Esophagus muscularis mucosa (tissue), 4 donors: ENCODE measurements around the gene HSPB7. TPM values are rescaled to one million over a fixed set of nuclear protein-coding genes. Genes with fewer than 3 reads are reported as not detected.

ENCODE experiments used
- DNase-seq: peaks from one replicate; pipeline ENCODE4 v3.0.0-alpha.2; 2017; ENCODE audit errors: extremely low spot score
- H3K27ac ChIP-seq, 4 donors: fragments of 200-600 bp; sonication (generic); replicated peaks in 1 of 4; 1 replicate in 3 of 4; 2 replicates in 1 of 4; pipeline ENCODE4 v1.5.1; 2016 to 2019; ENCODE audit warnings: mild to moderate bottlenecking in 1 of 4
- H3K27me3 ChIP-seq, 4 donors: fragments of 200-600 bp; sonication (generic); one replicate each; pipeline versions ENCODE4 v1.5.1 to v1.6.0; 2016 to 2019
- H3K36me3 ChIP-seq, 4 donors: fragments of 200-600 bp; sonication (generic); one replicate each; pipeline ENCODE4 v1.5.1; 2016 to 2019
- H3K4me1 ChIP-seq, 4 donors: fragments of 200-600 bp; sonication (generic); one replicate each; pipeline ENCODE4 v1.5.1; 2016 to 2019
- H3K4me3 ChIP-seq, 4 donors: fragments of 200-600 bp; sonication (generic); 1 replicate in 2 of 4; 2 replicates in 2 of 4; pipeline ENCODE4 v1.5.1; 2016 to 2019; ENCODE audit warnings: mild to moderate bottlenecking in 4 of 4, moderate library complexity in 1 of 4
- H3K9me3 ChIP-seq, 4 donors: fragments of 200-600 bp; sonication (generic); 1 replicate in 3 of 4; 2 replicates in 1 of 4; pipeline ENCODE4 v1.5.1; 2016 to 2019
- EP300 ChIP-seq: sonication (generic); formaldehyde crosslinking; IDR thresholded peaks from one replicate; pipeline ENCODE4 v1.6.1; 2017; ENCODE audit warnings: antibody characterized with exemption
- POLR2A ChIP-seq: fragments of 450-650 bp; IDR thresholded peaks from one replicate; pipeline ENCODE4 v1.6.1; 2017; ENCODE audit warnings: antibody characterized with exemption, moderate library complexity, mild to moderate bottlenecking, low read depth
- POLR2AphosphoS5 ChIP-seq, 2 donors: sonication (generic); formaldehyde crosslinking; IDR thresholded peaks; one replicate each; pipeline ENCODE4 v1.6.1; 2017; ENCODE audit warnings: antibody characterized with exemption in 2 of 2
- WGBS: methylation state at CpG from one replicate; pipeline ENCODE4 v1.1.5; 2018; 5-methylcytosine and 5-hydroxymethylcytosine counted together
- intact Hi-C: fragments of 100-400 bp; cut with DNase I; formaldehyde crosslinking; loops from one replicate; pipeline ENCODE4 v1.15.1; 2023
- total RNA-seq, 4 donors: library from RNA; depleted of rRNA; stranded (reverse); fragments of >200 nt; gene quantifications; one replicate each; pipeline versions ENCODE4 v1.1.0 to v1.2.1, GENCODE V29; 2016
- TF ChIP-seq, protein P1 (sequence below), 3 experiments: fragments of 200-600 bp in 2 of 3; fragments of 450-650 bp in 1 of 3; sonication (generic) in 2 of 3; IDR thresholded peaks; one replicate each; pipeline ENCODE4 v1.5.1; 2017 to 2019; ENCODE audit warnings: antibody characterized with exemption in 3 of 3, mild to moderate bottlenecking in 2 of 3, moderate library complexity in 1 of 3

Gene HSPB7
- 100 to 1,000 TPM; 111 to 408 (median 279) TPM for total RNA-seq

DNA sequence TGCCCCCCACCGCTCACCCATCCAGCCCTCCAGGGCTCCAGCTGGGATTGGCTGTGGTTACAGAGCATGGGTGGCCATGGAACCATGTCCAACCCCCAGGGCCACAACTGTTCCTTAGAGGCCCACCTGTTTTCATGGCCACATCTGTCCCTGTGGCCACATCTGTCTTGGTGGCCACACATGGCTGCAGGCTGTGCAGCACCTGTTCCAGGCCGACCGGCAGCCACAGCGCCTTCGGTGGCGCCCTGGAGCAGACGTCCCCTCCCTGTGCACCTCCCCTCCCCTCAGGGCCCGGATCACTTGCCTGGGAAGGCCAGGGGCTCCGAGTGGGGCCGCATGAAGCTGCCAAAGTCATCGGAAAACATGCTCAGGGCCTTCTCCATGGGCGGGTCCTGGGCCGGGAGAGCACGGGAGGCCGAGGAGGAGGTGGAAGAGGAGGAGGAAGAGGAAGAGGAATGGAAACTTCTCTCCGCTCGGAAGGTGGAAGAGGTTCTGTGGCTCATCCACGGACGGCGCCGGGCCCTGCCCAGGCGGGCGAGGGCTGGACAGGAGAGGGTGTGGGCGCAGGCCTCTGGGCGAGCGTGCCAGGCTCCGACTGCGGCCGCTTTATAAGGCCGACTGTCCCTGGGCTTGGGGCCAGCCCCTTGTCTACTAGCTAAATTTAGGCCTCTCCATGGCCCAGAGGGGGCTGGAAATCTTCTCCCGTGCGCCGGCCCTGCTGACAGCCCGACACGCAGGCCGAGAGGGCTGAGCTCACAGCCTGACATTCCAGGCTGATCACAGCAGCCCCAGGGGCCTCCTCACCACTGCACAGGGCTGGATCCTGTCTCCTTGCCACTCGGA is at the start of gene HSPB7:
Gene HSPB7 (minus strand): TSS at position 583 of the 843 bp plus-strand sequence. CDS start 80 bp downstream, at position 503.
- TF ChIP-seq POLR2AphosphoS5 (IDR thresholded peaks at IDR 0.05) (peak; percentile 91 to 99), EP300 (no peak), POLR2A (peak; percentile 89)
- TF ChIP-seq, protein P1, sequence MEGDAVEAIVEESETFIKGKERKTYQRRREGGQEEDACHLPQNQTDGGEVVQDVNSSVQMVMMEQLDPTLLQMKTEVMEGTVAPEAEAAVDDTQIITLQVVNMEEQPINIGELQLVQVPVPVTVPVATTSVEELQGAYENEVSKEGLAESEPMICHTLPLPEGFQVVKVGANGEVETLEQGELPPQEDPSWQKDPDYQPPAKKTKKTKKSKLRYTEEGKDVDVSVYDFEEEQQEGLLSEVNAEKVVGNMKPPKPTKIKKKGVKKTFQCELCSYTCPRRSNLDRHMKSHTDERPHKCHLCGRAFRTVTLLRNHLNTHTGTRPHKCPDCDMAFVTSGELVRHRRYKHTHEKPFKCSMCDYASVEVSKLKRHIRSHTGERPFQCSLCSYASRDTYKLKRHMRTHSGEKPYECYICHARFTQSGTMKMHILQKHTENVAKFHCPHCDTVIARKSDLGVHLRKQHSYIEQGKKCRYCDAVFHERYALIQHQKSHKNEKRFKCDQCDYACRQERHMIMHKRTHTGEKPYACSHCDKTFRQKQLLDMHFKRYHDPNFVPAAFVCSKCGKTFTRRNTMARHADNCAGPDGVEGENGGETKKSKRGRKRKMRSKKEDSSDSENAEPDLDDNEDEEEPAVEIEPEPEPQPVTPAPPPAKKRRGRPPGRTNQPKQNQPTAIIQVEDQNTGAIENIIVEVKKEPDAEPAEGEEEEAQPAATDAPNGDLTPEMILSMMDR (IDR thresholded peaks at IDR 0.05) = no peak
- WGBS = 14% methylated on average over 24 of the region's 37 CpGs
- H3K9me3 ChIP-seq = no peaks in the 10 kb centered on the region
- peak within 1 kb of the TSS; percentile 92 to 99 (median 98) for H3K27ac ChIP-seq
- H3K4me1 ChIP-seq = peaks cover 45 to 98% (median 91%) of the 10 kb centered on the region in 4 donors
- no peaks in the 10 kb centered on the region for H3K27me3 ChIP-seq
- peak; percentile 94 for DNase-seq
- H3K4me3 ChIP-seq = peak within 1 kb of the TSS; percentile 59 to 72 (median 66)
- H3K36me3 ChIP-seq = peaks cover 0 to 24% (median 0%) of the 10 kb centered on the region in 4 donors
- intact Hi-C loops = no loop called here

DNA sequence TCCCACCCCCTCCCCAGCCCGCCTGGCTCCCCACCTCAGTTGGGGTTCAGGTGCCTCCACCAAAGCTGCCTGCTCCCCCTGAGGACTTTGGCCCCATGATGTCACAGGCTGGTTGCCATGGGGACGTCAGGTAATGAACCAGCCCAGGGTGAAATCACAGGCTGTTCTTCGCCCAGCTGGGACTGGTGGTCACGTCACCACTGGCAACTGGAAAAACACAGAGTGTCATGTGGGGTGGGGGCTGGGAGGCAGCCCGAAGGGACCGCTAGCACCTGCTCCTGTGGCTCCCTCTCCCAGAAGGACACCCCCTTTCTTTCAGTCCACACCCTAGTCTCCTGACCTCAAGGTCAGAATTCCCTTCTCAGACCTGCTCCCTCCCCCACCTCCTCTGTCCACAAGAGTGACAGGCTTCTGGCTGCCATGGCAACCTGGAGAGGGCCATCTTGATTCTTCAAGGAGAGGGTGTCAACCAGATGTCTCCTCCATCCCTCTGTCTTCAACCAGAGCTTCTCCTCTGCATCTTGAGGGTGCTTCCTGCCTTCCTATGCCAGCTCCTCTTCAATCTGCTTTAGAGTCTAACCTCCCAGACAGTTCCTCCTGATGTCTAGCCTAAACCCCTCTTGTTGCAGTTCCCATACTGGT is 49.4 kb upstream of the HSPB7 start:
- Histone ChIP-seq H3K27me3 (no peaks in the 10 kb centered on the region), H3K27ac (no peak overlapping the region), H3K4me1 (peaks cover 9 to 20% (median 17%) of the 10 kb centered on the region in 4 donors), H3K9me3 (no peaks in the 10 kb centered on the region), H3K36me3 (no peaks in the 10 kb centered on the region), H3K4me3 (no peak overlapping the region)
- TF ChIP-seq EP300 = no peak
- TF ChIP-seq POLR2A = no peak
- TF ChIP-seq, protein P1 (IDR thresholded peaks at IDR 0.05) = no peak
- TF ChIP-seq POLR2AphosphoS5 (IDR thresholded peaks at IDR 0.05) = no peak
- WGBS = 100% methylated on average over 2 of the region's 6 CpGs
- intact Hi-C loops = no loop called here
- DNase-seq = no peak

DNA sequence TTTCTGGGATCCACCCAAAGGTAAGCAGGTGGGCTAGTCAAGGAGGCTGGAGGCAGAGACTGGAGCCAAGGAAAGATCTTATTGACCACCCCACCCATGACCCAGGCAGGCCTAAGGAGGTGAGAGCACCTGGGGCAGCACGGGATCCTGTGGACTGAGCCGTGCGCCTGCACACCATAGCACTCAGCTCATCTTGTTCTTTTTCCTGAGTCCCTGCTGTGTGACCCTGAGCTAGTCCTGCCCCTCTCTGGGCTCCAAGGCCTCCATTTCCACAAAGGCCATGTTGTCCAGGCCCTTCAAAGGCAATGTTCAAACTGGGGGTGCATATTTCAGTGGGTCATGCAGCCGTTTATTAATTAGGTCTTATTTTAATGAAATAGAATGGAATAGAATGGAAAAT is 48.4 kb upstream of the HSPB7 start:
- DNase-seq = no peak
- intact Hi-C loops = no loop called here
- TF ChIP-seq POLR2A (no peak), POLR2AphosphoS5 (IDR thresholded peaks at IDR 0.05) (no peak), EP300 (no peak)
- TF ChIP-seq, protein P1 (IDR thresholded peaks at IDR 0.05) = no peak
- Histone ChIP-seq H3K27me3 (no peaks in the 10 kb centered on the region), H3K4me3 (no peak overlapping the region), H3K9me3 (no peaks in the 10 kb centered on the region), H3K27ac (no peak overlapping the region), H3K4me1 (peaks cover 9 to 20% (median 17%) of the 10 kb centered on the region in 4 donors), H3K36me3 (no peaks in the 10 kb centered on the region)
- 86% methylated on average over 4 of the region's 4 CpGs for WGBS

DNA sequence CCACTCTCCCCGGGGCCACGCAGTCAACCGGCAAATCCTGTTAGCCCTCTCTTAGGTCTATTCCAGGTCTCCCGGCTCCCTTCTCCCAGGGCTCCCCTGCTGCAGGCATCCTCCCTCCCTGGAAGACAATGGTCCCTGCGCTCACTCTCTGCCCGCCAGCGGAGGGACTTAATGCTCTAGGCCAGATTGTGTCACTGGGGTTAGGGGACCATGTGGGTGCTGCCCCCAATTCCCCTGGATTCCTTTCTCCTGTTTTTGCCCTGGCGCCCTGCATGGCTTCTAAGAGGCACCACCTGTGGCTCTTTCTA is 47.4 kb upstream of the HSPB7 start:
- no peak overlapping the region for H3K4me3 ChIP-seq
- WGBS = 86% methylated on average over 8 of the region's 8 CpGs
- DNase-seq = no peak
- no peaks in the 10 kb centered on the region for H3K27me3 ChIP-seq
- TF ChIP-seq POLR2AphosphoS5 (IDR thresholded peaks at IDR 0.05) (no peak), EP300 (no peak), POLR2A (no peak)
- TF ChIP-seq, protein P1 (IDR thresholded peaks at IDR 0.05) = no peak
- peaks cover 9 to 20% (median 17%) of the 10 kb centered on the region in 4 donors for H3K4me1 ChIP-seq
- no peak overlapping the region for H3K27ac ChIP-seq
- no peaks in the 10 kb centered on the region for H3K9me3 ChIP-seq
- intact Hi-C loops = no loop called here
- H3K36me3 ChIP-seq = no peaks in the 10 kb centered on the region
